ENCODE data around the gene GGTA1.
"Not testable (repeated sequence)": the region's sequence is repeated elsewhere in the genome, so short reads cannot be mapped to it uniquely, and the experiment has no call there.

GGTA1 gene

GRCh38 chr9:121498487-121499176 is 1.0 kb downstream of the GGTA1 start:
- DNase-seq: no peak

- no peak for DNase-seq
Observed at GRCh38 chr9:121498150-121498486, 1.5 kb downstream of the GGTA1 start.

- DNase-seq: no peak
Observed at GRCh38 chr9:121495976-121496375, 3.7 kb downstream of the GGTA1 start.

GRCh38 chr9:121494192-121494591 is 5.5 kb downstream of the GGTA1 start:
- no peak for DNase-seq

- no peak for DNase-seq
Observed at GRCh38 chr9:121491111-121491510, 8.5 kb downstream of the GGTA1 start.

GRCh38 chr9:121489344-121489743 is 10.3 kb downstream of the GGTA1 start:
- no peak for DNase-seq

GRCh38 chr9:121486043-121486442 is 13.6 kb downstream of the GGTA1 start:
- no peak for DNase-seq

GRCh38 chr9:121485623-121486022 is 14.0 kb downstream of the GGTA1 start:
- no peak for DNase-seq

GRCh38 chr9:121484651-121485446 is 14.8 kb downstream of the GGTA1 start:
- no peak for DNase-seq

GRCh38 chr9:121483473-121484031 is 16.1 kb downstream of the GGTA1 start:
- no peak for DNase-seq

- DNase-seq: no peak
Observed at GRCh38 chr9:121483049-121483448, 16.6 kb downstream of the GGTA1 start.

GRCh38 chr9:121478816-121479676 is 20.6 kb downstream of the GGTA1 start:
- no peak for DNase-seq

GRCh38 chr9:121476156-121476555 is 23.5 kb downstream of the GGTA1 start:
- DNase-seq: no peak

- no peak for DNase-seq
Observed at GRCh38 chr9:121474231-121474947, 25.3 kb downstream of the GGTA1 start.

- DNase-seq: no peak
Observed at GRCh38 chr9:121473229-121473628, 26.4 kb downstream of the GGTA1 start.

- DNase-seq: no peak
Observed at GRCh38 chr9:121472446-121472845, 27.2 kb downstream of the GGTA1 start.

- no peak for DNase-seq
Observed at GRCh38 chr9:121466142-121466541, 33.5 kb downstream of the GGTA1 start.

- no peak for DNase-seq
Observed at GRCh38 chr9:121464968-121465367, 34.7 kb downstream of the GGTA1 start.

GRCh38 chr9:121463026-121463807 is 36.4 kb downstream of the GGTA1 start:
- no peak for DNase-seq

- DNase-seq: no peak
Observed at GRCh38 chr9:121459513-121459912, 40.1 kb downstream of the GGTA1 start.

- DNase-seq: not testable (repeated sequence)
Observed at GRCh38 chr9:121458449-121458848, 41.2 kb downstream of the GGTA1 start.
